ENCODE data around the gene TBX21. TPM values are rescaled to one million over a fixed set of nuclear protein-coding genes. Genes with fewer than 3 reads are reported as not detected.

Gene TBX21
- total RNA-seq, 2 donors from 2014 or later = not detected

GRCh38 chr17:47724705-47725104 is 8.3 kb upstream of the TBX21 start:
- Mint-ChIP-seq H3K27ac (no peak overlapping the region), H3K36me3 (ENCODE audit: low read depth) (no peaks in the 10 kb centered on the region), H3K4me3 (no peak overlapping the region), H3K4me1 (peaks cover 2% of the 10 kb centered on the region), H3K9me3 (peaks cover 3% of the 10 kb centered on the region), H3K27me3 (ENCODE audit: insufficient read depth) (peaks cover 58% of the 10 kb centered on the region)
- Histone ChIP-seq H3K4me3 (ENCODE audit: low read length) (no peak overlapping the region), H3K27me3 (ENCODE audit: control insufficient read depth, insufficient read depth, low read length, poor library complexity, severe bottlenecking) (peaks cover 32% of the 10 kb centered on the region), H3K9ac (ENCODE audit: extremely low read depth, low read length, poor library complexity, severe bottlenecking) (no peak overlapping the region), H3K9me3 (ENCODE audit: control insufficient read depth, low read length) (no peaks in the 10 kb centered on the region), H3K27ac (ENCODE audit: low read depth, low read length) (no peak overlapping the region), H3K36me3 (ENCODE audit: control insufficient read depth, insufficient read depth, low read length) (no peaks in the 10 kb centered on the region), H3K4me1 (ENCODE audit: control insufficient read depth, insufficient read depth, low read length) (no peaks in the 10 kb centered on the region)
- 95% methylated on average over 2 of the region's 2 CpGs; no CpG with 5 or more reads in 1 of the 2 experiments for WGBS, 2 experiments (ENCODE audit: insufficient coverage in 1 of 2, insufficient read length in 1 of 2)
- DNase-seq = no peak
- TF ChIP-seq CTCF (conservative IDR thresholded peaks at IDR 0.05) = no peak

GRCh38 chr17:47725446-47726111 is 7.5 kb upstream of the TBX21 start:
- 83 to 85% methylated on average over 3 to 13 of the region's 13 CpGs for WGBS, 2 experiments (ENCODE audit: insufficient coverage in 1 of 2, insufficient read length in 1 of 2)
- peaks cover 3% of the 10 kb centered on the region for H3K9me3 Mint-ChIP-seq
- Histone ChIP-seq H3K36me3 (ENCODE audit: control insufficient read depth, insufficient read depth, low read length) (no peaks in the 10 kb centered on the region), H3K27me3 (ENCODE audit: control insufficient read depth, insufficient read depth, low read length, poor library complexity, severe bottlenecking) (peaks cover 30% of the 10 kb centered on the region), H3K27ac (ENCODE audit: low read depth, low read length) (no peak overlapping the region), H3K4me3 (ENCODE audit: low read length) (no peak overlapping the region), H3K4me1 (ENCODE audit: control insufficient read depth, insufficient read depth, low read length) (no peaks in the 10 kb centered on the region), H3K9me3 (ENCODE audit: control insufficient read depth, low read length) (no peaks in the 10 kb centered on the region), H3K9ac (ENCODE audit: extremely low read depth, low read length, poor library complexity, severe bottlenecking) (no peak overlapping the region)
- DNase-seq = no peak
- no peak overlapping the region for H3K27ac Mint-ChIP-seq
- peaks cover 58% of the 10 kb centered on the region for H3K27me3 Mint-ChIP-seq (ENCODE audit: insufficient read depth)
- peak; percentile 52 for TF ChIP-seq CTCF (conservative IDR thresholded peaks at IDR 0.05)
- H3K4me3 Mint-ChIP-seq = no peak overlapping the region
- H3K36me3 Mint-ChIP-seq (ENCODE audit: low read depth) = no peaks in the 10 kb centered on the region
- H3K4me1 Mint-ChIP-seq = peaks cover 2% of the 10 kb centered on the region

- Histone ChIP-seq H3K9ac (ENCODE audit: extremely low read depth, low read length, poor library complexity, severe bottlenecking) (no peak overlapping the region), H3K36me3 (ENCODE audit: control insufficient read depth, insufficient read depth, low read length) (no peaks in the 10 kb centered on the region), H3K27ac (ENCODE audit: low read depth, low read length) (no peak overlapping the region), H3K27me3 (ENCODE audit: control insufficient read depth, insufficient read depth, low read length, poor library complexity, severe bottlenecking) (peaks cover 30% of the 10 kb centered on the region), H3K4me3 (ENCODE audit: low read length) (no peak overlapping the region), H3K9me3 (ENCODE audit: control insufficient read depth, low read length) (no peaks in the 10 kb centered on the region), H3K4me1 (ENCODE audit: control insufficient read depth, insufficient read depth, low read length) (no peaks in the 10 kb centered on the region)
- Mint-ChIP-seq H3K4me1 (peaks cover 2% of the 10 kb centered on the region), H3K27me3 (ENCODE audit: insufficient read depth) (peaks cover 58% of the 10 kb centered on the region), H3K4me3 (no peak overlapping the region), H3K27ac (no peak overlapping the region), H3K9me3 (no peaks in the 10 kb centered on the region), H3K36me3 (ENCODE audit: low read depth) (no peaks in the 10 kb centered on the region)
- WGBS, 2 experiments (ENCODE audit: insufficient coverage in 1 of 2, insufficient read length in 1 of 2) = 87 to 92% methylated on average over 5 to 12 of the region's 12 CpGs
- TF ChIP-seq CTCF (conservative IDR thresholded peaks at IDR 0.05) = no peak
- peak; percentile 61 for DNase-seq
Measured at GRCh38 chr17:47726796-47727703, 6.0 kb upstream of the TBX21 start.

All from endodermal cell (in vitro differentiated cells).